ENCODE measurements around the gene NFASC.

Gene NFASC

DNA sequence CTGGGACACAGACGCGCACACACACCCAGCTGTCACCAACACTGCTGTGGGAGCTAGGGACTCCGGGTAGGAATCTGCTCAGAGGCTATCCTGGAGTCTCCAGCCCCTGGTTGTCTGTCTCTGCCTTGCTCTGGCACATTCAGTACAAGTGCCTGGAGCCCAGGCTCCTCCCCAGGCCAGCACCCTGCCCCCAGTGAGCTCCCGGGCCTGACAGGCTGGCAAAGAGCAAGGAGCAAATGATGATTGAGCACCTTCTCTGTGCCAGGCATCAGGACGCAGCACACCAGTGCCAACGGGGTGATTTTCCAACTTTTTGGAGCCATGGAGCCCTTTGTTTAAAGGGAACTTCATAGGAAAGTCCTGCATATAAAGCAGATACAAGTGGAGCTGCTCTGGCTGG, 178.8 kb downstream of the NFASC start:
- ATAC-seq (no peak), DNase-seq (no peak)
- H3K36me3 Mint-ChIP-seq (ENCODE audit: low read depth): no peaks in the 10 kb centered on the region
- H3K9me3 Mint-ChIP-seq: no peaks in the 10 kb centered on the region
- H3K27ac Mint-ChIP-seq: no peak overlapping the region
- no peak overlapping the region for H3K4me3 Mint-ChIP-seq
- H3K27me3 Mint-ChIP-seq: peaks cover 20% of the 10 kb centered on the region
- no peaks in the 10 kb centered on the region for H3K4me1 Mint-ChIP-seq

GRCh38 chr1:205052690-205053089, 182.0 kb downstream of the NFASC start:
- Mint-ChIP-seq H3K27me3 (no peaks in the 10 kb centered on the region), H3K9me3 (no peaks in the 10 kb centered on the region), H3K4me3 (no peak overlapping the region), H3K4me1 (no peaks in the 10 kb centered on the region), H3K36me3 (ENCODE audit: low read depth) (no peaks in the 10 kb centered on the region), H3K27ac (no peak overlapping the region)
- ATAC-seq: no peak
- DNase-seq: no peak

GRCh38 chr1:205053296-205053695, 182.6 kb downstream of the NFASC start:
- Mint-ChIP-seq H3K36me3 (ENCODE audit: low read depth) (no peaks in the 10 kb centered on the region), H3K9me3 (no peaks in the 10 kb centered on the region), H3K4me1 (no peaks in the 10 kb centered on the region), H3K27me3 (no peaks in the 10 kb centered on the region), H3K27ac (no peak overlapping the region), H3K4me3 (no peak overlapping the region)
- ATAC-seq (no peak), DNase-seq (no peak)

DNA sequence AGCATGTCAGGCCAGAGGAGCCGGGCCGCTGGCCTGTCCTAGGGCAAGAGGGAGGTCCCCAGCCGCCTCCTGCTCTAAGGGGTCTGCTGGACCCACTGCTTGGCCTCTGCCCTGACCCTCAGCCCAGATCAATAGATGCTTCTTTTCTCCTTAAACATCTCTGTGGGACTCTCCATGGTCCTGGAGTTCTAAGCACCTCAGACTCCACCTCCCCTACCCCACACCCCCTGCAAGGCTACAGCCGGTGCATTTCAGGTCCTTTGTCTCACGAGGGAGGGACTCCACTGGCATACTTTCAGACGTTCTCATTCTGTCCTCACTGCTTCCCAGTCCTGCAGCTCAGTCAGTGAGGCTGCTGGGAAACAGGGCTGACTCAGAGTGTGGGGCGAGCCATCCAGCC, 183.4 kb downstream of the NFASC start:
- no peaks in the 10 kb centered on the region for H3K4me1 Mint-ChIP-seq
- DNase-seq (no peak), ATAC-seq (no peak)
- no peaks in the 10 kb centered on the region for H3K9me3 Mint-ChIP-seq
- no peak overlapping the region for H3K4me3 Mint-ChIP-seq
- H3K36me3 Mint-ChIP-seq (ENCODE audit: low read depth): no peaks in the 10 kb centered on the region
- no peaks in the 10 kb centered on the region for H3K27me3 Mint-ChIP-seq
- H3K27ac Mint-ChIP-seq: no peak overlapping the region

GRCh38 chr1:205056188-205056611, 185.5 kb downstream of the NFASC start:
- no peaks in the 10 kb centered on the region for H3K36me3 Mint-ChIP-seq (ENCODE audit: low read depth)
- H3K27ac Mint-ChIP-seq: no peak overlapping the region
- no peaks in the 10 kb centered on the region for H3K27me3 Mint-ChIP-seq
- DNase-seq (no peak), ATAC-seq (no peak)
- no peak overlapping the region for H3K4me3 Mint-ChIP-seq
- H3K9me3 Mint-ChIP-seq: no peaks in the 10 kb centered on the region
- H3K4me1 Mint-ChIP-seq: no peaks in the 10 kb centered on the region

DNA sequence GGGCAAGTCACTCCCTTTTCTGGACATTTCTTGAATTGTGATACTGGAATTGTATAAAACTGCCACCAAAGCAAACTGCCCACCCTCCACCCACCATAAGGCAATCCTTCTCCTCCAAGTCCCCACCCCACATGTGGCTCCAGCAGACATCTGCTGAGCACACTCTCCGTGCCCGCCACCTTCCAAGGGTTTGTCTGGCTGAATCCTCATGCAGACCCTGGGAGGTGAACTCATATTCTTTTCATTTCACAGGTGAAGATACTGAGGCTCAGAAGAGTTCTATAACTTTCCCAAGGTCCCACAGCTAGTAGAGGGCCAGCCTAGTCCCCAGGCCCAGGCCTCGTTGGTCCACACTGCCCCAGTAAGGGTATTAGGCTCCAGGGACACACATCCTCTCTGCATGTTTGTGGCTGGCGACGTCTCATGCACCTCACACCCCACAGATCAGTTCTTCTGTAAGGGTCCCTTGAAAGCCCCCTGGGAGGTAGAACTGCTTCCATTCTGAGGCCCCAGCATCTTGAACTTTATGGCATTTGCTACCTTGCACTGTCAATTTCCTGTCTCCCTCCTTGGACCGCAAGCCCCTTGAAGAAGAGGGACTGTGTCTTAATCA, 186.4 kb downstream of the NFASC start:
- H3K27ac Mint-ChIP-seq: no peak overlapping the region
- no peak overlapping the region for H3K4me3 Mint-ChIP-seq
- no peaks in the 10 kb centered on the region for H3K9me3 Mint-ChIP-seq
- H3K36me3 Mint-ChIP-seq (ENCODE audit: low read depth): no peaks in the 10 kb centered on the region
- DNase-seq: no peak
- no peak for ATAC-seq
- H3K4me1 Mint-ChIP-seq: no peaks in the 10 kb centered on the region
- no peaks in the 10 kb centered on the region for H3K27me3 Mint-ChIP-seq

- Mint-ChIP-seq H3K36me3 (ENCODE audit: low read depth) (no peaks in the 10 kb centered on the region), H3K4me1 (no peaks in the 10 kb centered on the region), H3K27me3 (no peaks in the 10 kb centered on the region), H3K27ac (no peak overlapping the region), H3K9me3 (no peaks in the 10 kb centered on the region), H3K4me3 (no peak overlapping the region)
- ATAC-seq: no peak
- no peak for DNase-seq
Measured at GRCh38 chr1:205057808-205058575, 187.3 kb downstream of the NFASC start.

- ATAC-seq (no peak), DNase-seq (no peak)
- Mint-ChIP-seq H3K9me3 (no peaks in the 10 kb centered on the region), H3K27me3 (no peaks in the 10 kb centered on the region), H3K4me3 (no peak overlapping the region), H3K36me3 (ENCODE audit: low read depth) (no peaks in the 10 kb centered on the region), H3K4me1 (no peaks in the 10 kb centered on the region), H3K27ac (no peak overlapping the region)
Measured at GRCh38 chr1:205058853-205059252, 188.2 kb downstream of the NFASC start.

GRCh38 chr1:205059660-205060059, 189.0 kb downstream of the NFASC start:
- H3K4me3 Mint-ChIP-seq: no peak overlapping the region
- DNase-seq (no peak), ATAC-seq (no peak)
- no peaks in the 10 kb centered on the region for H3K36me3 Mint-ChIP-seq (ENCODE audit: low read depth)
- H3K9me3 Mint-ChIP-seq: no peaks in the 10 kb centered on the region
- H3K4me1 Mint-ChIP-seq: no peaks in the 10 kb centered on the region
- no peak overlapping the region for H3K27ac Mint-ChIP-seq
- H3K27me3 Mint-ChIP-seq: no peaks in the 10 kb centered on the region

GRCh38 chr1:205060746-205061145, 190.1 kb downstream of the NFASC start:
- Mint-ChIP-seq H3K4me1 (no peaks in the 10 kb centered on the region), H3K27me3 (no peaks in the 10 kb centered on the region), H3K9me3 (no peaks in the 10 kb centered on the region), H3K27ac (no peak overlapping the region), H3K36me3 (ENCODE audit: low read depth) (no peaks in the 10 kb centered on the region), H3K4me3 (no peak overlapping the region)
- ATAC-seq (no peak), DNase-seq (no peak)

DNA sequence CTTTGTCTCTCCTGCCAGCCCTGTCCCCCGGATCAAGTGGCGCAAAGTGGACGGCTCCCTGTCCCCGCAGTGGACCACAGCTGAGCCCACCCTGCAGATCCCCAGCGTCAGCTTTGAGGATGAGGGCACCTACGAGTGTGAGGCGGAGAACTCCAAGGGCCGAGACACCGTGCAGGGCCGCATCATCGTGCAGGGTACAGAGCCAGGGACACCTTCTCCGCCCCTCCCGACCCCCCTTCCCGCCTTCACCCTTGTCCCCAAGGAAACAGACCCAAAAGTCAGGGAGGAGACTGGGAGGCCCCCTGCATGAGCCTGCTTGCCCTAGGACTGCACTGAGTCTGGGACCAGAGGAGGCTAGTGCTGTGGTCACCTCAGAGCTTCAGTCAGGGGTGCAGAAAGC, 190.6 kb downstream of the NFASC start:
- Mint-ChIP-seq H3K27ac (no peak overlapping the region), H3K9me3 (no peaks in the 10 kb centered on the region), H3K4me1 (no peaks in the 10 kb centered on the region), H3K36me3 (ENCODE audit: low read depth) (no peaks in the 10 kb centered on the region), H3K27me3 (no peaks in the 10 kb centered on the region), H3K4me3 (no peak overlapping the region)
- ATAC-seq: no peak
- DNase-seq: no peak

DNA sequence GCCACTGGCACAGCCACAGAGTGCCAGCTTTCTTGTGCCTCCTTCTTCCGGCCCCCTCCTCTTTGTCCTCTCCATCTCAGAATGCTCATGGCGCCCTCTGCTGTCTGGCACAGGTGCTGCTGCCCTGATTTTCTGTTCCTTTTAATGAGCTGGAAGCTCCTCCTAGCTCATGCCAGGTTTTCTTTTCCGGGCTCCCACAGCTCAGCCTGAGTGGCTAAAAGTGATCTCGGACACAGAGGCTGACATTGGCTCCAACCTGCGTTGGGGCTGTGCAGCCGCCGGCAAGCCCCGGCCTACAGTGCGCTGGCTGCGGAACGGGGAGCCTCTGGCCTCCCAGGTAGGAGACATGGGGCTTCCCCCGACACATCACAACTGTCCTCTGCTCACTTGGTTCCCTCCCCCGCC, 191.0 kb downstream of the NFASC start:
- Mint-ChIP-seq H3K9me3 (no peaks in the 10 kb centered on the region), H3K27ac (no peak overlapping the region), H3K4me3 (no peak overlapping the region), H3K4me1 (no peaks in the 10 kb centered on the region), H3K36me3 (ENCODE audit: low read depth) (no peaks in the 10 kb centered on the region), H3K27me3 (no peaks in the 10 kb centered on the region)
- peak; percentile 79 for DNase-seq
- ATAC-seq: peak; percentile 41

DNA sequence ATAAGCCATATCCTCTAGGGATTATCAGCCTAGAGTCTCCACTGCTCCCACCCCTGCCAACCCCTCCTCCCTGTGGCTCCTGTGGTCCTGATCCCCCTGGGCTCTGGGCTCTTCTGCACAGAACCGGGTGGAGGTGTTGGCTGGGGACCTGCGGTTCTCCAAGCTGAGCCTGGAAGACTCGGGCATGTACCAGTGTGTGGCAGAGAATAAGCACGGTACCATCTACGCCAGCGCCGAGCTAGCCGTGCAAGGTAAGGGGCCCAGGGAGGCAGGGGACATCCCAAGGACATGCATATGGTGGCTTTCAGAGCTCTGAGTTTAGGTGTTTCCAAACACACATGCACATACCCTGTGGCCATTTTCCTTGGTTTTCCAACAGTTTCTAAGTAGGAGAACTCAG, 191.7 kb downstream of the NFASC start:
- Mint-ChIP-seq H3K27me3 (no peaks in the 10 kb centered on the region), H3K4me3 (no peak overlapping the region), H3K4me1 (no peaks in the 10 kb centered on the region), H3K9me3 (no peaks in the 10 kb centered on the region), H3K36me3 (ENCODE audit: low read depth) (no peaks in the 10 kb centered on the region), H3K27ac (no peak overlapping the region)
- DNase-seq: no peak
- ATAC-seq: no peak

- H3K4me1 Mint-ChIP-seq: no peaks in the 10 kb centered on the region
- no peak overlapping the region for H3K4me3 Mint-ChIP-seq
- DNase-seq (no peak), ATAC-seq (no peak)
- no peaks in the 10 kb centered on the region for H3K36me3 Mint-ChIP-seq (ENCODE audit: low read depth)
- H3K27me3 Mint-ChIP-seq: no peaks in the 10 kb centered on the region
- no peak overlapping the region for H3K27ac Mint-ChIP-seq
- no peaks in the 10 kb centered on the region for H3K9me3 Mint-ChIP-seq
Measured at GRCh38 chr1:205062895-205063294, 192.2 kb downstream of the NFASC start.

DNA sequence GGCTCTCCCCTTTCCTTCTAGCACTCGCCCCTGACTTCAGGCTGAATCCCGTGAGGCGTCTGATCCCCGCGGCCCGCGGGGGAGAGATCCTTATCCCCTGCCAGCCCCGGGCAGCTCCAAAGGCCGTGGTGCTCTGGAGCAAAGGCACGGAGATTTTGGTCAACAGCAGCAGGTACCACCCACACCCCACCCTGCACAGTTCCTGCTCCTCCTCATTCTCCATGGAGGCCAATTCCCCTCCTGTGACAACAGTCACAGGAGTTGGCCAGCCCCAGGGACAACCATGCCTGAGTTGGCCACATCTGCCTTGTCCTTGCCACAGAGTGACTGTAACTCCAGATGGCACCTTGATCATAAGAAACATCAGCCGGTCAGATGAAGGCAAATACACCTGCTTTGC, 193.6 kb downstream of the NFASC start:
- Mint-ChIP-seq H3K27me3 (no peaks in the 10 kb centered on the region), H3K4me1 (no peaks in the 10 kb centered on the region), H3K27ac (no peak overlapping the region), H3K4me3 (no peak overlapping the region), H3K36me3 (ENCODE audit: low read depth) (no peaks in the 10 kb centered on the region), H3K9me3 (no peaks in the 10 kb centered on the region)
- DNase-seq: no peak
- ATAC-seq: no peak
